Stimulated activated CD4-positive, alpha-beta T cell treated with anti-CD3 and anti-CD28 coated beads, Interleukin-1b, Interleukin-23, amount 100 ng/mL, for 4 hours (primary cell): ENCODE results near the gene RASA4B.
A peak's percentile ranks its signal among the peaks of the same experiment; 100 is the strongest.

ENCODE experiments used
- DNase-seq, 2 donors: peaks; one replicate each; pipeline ENCODE4 v3.0.0-alpha.2; 2020; ENCODE audit warnings: low read depth in 2 of 2

The RASA4B gene

DNA sequence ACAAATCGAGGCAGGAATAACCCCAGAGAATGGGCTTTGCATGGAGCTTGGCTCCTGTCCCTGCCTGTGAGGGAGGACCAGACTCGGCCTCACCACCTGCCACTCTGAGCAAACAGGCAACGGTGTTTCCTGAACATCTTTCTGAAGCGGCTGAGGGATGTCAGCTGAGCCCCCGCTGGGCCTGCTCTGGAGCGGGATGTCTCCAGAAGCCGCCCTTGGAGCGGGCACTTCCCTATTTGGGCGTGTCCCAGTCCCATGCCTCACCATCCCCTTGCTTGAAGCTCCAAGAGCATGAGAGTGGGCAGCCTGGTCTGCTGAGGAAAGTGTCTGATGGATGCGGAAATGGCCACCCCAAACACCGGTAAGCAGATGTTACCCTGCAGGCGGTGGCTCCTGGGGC, 63.1 kb downstream of the RASA4B start:
- DNase-seq = no peak

DNA sequence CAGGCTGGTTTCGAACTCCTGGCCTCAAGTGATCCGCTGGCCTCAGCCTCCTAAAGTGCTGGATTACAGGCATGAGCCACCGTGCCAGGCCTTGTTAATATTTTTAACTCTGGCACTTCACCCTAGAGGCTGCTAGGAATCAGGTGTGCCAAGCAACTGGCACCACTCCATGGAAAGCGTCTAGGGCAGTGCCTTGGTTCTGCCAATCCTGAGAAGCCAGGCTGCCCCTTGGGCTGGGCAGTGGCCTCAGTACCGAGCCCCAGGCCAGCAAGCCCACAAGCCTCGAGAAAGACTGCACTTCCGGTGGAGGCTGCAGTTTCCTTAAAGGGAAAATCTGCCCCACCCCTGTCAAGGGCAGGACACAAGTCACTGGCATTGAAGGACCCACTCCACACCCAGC, 64.3 kb downstream of the RASA4B start:
- no peak for DNase-seq

DNA sequence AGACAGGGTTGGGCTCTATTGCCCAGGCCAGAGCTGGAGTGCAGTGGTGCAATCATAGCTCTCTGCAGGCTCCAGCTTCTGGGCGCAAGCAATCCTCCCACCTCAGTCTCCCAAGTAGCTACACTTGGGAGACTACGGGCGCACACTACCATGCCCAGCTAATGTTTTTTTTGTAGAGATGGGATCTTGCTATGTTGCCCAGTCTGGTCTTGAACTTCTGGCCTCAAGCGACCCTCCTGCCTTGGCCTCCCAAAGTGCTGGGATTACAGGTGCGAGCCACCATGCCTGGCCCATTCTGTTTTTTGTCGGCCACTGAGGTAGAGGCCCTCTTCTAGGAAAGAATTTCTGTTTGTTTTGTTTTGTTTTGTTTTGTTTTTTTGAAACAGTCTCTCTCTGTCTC, 65.1 kb downstream of the RASA4B start:
- no peak for DNase-seq

DNA sequence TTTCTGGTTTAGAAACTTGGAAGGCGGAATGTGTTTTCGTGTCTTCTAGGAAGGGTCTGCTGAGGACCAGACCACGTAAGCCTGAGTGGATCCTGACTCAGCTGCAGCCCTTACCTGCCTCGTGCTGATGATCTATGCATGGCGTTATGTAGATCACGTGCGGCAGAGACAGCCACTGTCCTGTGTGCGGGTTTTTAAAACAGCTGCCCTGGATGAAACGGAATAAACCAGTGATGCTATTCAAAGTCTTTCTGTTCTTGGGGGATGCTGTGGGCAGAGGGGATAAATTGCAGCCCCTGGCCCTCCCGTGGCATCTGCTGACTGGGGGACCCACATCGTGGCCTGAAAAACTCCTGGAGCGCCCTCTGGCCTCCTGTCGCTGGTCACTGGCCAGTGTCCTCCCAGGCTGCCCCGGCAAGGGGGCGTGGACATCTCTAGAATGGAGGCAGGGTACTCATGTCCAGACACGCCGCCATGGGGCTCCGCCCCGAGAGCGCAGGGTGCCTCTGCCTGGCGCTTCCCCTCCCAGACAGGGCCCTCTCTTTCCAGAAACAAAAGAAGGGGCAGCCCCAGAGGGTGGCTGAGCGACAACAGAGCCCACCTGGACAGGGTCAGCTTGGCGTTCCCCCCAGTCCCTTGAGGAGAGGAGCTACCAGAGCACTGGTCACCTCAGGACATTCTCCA, 66.1 kb downstream of the RASA4B start:
- no peak for DNase-seq

DNA sequence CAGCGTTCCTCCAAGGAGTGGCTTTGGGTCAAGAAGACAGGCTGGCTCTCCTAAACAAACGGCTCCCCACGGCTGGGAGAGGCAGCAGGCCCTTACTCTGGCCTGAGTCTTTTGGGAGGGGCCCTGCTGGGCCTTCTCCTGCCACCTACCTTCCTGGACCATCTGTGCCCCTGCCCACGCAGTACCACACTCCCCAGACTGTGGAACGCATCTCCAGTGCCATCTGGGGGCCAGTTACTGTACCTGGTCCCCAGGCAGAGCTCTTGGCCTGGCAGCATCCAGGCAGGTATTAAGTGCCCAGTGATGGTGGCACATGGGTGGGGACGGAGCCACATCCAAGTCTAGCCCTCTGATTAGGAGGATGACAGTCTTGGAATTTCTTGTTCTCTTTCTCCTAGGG, 67.3 kb downstream of the RASA4B start:
- peak; percentile 32 to 51 for DNase-seq

DNA sequence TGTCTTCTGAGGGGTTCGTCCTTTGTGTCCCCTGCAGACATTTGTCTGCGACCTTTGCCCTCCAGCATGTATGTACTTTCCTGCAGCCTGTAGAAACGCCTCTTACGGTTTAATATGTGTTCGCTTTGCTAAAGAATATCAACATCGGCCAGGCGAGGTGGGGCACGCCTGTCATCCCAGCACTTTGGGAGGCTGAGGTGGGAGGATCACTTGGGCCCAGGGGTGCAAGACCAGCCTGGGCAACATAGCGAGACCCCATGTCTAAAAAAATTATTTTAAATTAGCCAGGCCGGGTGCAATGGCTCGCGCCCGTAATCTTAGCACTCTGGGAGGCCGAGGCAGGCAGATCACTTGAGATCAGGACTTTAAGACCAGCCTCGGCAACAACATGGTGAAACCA, 68.4 kb downstream of the RASA4B start:
- DNase-seq = no peak

DNA sequence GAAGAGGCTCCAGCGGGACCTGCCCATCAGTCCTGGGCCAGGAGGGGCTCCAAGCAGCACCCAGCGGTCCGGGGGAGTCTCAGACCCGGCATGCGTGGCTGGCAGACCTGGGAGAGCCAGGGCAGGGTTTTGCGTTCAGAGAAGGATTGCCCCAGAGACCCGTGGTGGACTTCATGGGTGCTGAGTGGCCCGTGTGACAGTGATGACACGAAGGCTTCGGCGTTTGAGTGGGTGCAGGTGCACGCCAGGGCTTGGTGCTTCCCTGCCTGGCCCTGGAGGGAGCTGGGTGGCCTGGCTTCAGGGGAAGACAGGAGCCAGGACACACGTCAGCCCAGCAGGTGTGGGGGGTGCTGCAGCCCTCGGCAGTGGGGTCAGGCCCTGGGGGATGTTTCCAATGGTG, 70.3 kb downstream of the RASA4B start:
- DNase-seq = no peak

DNA sequence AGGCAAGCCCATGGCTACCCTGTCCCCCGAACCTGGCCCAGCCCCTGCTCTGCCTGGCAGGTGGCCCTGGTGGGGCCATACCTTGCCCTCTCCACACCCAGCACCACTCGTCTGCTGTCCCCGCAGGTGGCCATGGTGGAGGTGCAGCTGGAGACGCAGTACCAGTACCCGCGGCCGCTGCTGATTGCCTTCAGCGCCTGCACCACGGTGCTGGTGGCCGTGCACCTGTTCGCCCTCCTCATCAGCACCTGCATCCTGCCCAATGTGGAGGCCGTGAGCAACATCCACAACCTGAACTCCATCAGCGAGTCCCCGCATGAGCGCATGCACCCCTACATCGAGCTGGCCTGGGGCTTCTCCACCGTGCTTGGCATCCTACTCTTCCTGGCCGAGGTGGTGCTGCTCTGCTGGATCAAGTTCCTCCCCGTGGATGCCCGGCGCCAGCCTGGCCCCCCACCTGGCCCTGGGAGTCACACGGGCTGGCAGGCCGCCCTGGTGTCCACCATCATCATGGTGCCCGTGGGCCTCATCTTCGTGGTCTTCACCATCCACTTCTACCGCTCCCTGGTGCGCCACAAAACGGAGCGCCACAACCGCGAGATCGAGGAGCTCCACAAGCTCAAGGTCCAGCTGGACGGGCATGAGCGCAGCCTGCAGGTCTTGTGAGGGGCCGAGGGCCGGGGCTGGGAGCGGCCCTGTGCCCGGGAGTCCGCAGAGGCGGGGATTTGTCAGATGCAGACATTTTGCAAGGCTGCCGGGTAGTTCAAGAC, 71.0 kb downstream of the RASA4B start:
- DNase-seq = no peak

DNA sequence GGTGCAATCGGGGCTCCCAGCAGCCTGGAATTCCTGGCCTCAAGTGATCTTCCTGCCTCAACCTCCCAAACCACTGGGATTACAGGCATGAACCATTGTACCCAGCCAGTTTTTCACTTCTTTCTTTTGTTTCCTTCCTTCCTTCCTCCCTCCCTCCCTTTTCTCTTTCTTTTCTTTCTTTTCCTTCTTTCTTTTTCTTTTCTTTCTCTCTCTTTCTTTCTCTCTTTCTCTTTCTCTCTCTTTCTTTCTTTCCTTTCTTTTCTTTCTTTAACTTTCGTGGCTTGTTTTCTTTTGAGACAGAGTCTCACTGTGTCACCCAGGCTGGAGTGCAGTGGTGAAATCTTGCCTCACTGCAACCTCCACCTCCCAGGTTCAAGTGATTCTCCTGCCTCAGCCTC, 71.9 kb downstream of the RASA4B start:
- no peak for DNase-seq

DNA sequence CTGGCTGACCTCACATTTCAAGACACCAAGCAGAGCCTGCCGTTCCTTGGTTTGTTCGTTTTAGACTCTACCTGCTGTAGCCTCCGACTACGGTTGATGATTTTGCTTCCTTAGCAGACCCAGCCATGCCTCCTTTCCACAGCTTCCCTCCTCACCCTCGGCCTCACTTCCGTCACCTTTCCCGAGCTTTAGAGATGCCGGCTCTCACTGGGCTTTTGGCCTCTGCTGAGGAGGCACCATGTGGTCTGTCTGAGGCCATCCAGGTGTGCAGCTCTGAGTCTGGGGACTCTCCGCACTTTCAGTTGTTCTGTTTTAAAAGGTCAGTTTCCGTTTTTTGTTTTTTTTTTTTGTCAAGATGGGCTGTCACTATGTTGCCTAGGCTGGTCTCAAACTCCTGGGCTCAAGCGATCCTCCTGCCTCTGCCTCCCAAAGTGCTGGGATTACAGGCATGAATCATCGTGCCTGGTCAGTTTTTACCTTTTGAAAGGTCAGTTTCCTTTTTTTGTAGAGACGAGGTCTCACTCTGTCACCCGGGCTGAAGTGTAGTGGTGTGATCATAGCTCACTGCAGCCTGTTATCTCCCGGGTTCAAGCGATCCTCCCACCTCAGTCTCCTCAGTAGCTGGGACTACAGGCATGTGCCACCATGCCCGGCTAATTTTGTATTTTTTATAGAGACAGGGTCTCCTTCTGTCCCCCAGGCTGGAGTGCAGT, 72.5 kb downstream of the RASA4B start:
- no peak for DNase-seq

DNA sequence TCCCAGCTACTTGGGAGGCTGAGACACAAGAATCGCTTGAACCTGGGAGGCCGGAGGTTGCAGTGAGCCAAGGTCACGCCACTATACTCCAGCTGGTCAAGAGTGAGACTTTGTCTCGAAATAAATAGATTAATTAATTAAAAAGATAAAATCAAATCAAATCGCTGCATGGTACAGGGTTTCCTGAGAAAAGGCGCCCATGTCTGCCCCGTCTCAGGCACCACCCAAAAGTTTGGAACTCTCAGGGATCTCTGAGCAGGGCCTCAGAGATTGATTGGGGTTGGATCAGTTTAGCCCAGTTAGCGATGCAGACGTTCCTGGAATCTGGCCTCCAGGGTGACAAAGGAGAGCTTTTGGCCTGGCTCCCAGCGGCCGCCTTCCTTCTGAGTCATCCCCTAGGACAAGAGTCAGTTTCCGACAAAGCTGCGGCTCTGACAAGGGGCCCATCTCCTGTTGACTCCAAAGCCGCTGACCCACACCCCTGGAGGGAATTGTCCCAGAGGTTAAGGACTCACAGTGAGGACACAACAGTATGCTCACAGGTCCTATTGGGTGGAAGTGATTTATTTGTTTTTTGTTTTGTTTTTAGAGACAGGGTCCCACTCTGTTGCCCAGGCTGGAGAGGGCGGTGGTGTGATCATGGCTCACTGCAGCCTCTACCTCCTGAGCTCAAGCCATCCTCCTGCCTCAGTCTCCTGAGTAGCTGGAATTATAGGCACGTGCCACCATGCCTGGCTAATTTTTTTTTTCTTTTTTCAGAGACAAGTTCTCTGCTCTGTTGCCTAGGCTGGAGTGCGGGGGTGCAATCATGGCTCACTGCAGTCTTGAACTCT, 77.4 kb downstream of the RASA4B start:
- no peak for DNase-seq

DNA sequence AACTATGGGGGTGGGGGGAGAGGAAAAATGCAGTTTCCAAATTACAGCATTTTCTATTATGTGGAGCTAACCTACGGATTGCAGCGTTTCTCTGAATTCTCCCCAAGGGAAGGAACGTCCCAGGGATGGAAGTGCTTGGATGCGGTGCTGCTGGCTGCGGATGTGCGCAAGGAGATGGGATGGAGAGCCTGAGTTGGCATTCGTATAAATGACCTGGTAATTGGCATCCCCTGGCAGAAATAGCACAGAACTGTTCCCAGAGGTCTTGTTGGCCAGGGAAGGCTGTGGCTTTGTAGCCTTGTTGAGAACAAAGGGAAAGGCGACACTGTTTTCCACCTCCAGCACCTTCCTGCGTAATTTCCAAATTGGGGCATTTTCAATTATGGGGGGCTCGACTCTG, 81.5 kb downstream of the RASA4B start:
- no peak for DNase-seq

DNA sequence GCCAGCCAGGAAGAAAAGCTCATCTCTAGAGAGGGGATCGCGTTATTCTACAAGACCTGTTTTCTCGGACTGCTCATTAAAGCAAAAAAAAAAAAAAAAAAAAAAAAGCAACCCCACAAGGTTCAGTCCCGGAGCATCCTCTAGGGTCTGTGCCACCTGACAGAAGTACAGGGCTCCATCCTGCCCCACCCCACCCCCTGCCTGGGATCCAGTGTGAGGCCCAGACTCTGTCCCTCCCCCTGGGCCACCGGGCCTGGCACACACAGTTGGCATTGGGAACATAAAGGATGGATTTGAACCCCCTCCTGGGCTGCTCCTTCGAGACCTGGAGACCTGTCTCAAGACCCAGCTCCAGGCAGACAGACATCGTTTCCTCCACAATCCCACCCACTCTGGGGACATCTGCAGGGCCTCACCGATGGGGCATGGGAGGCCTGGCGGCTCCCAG, 83.5 kb downstream of the RASA4B start:
- DNase-seq = no peak

DNA sequence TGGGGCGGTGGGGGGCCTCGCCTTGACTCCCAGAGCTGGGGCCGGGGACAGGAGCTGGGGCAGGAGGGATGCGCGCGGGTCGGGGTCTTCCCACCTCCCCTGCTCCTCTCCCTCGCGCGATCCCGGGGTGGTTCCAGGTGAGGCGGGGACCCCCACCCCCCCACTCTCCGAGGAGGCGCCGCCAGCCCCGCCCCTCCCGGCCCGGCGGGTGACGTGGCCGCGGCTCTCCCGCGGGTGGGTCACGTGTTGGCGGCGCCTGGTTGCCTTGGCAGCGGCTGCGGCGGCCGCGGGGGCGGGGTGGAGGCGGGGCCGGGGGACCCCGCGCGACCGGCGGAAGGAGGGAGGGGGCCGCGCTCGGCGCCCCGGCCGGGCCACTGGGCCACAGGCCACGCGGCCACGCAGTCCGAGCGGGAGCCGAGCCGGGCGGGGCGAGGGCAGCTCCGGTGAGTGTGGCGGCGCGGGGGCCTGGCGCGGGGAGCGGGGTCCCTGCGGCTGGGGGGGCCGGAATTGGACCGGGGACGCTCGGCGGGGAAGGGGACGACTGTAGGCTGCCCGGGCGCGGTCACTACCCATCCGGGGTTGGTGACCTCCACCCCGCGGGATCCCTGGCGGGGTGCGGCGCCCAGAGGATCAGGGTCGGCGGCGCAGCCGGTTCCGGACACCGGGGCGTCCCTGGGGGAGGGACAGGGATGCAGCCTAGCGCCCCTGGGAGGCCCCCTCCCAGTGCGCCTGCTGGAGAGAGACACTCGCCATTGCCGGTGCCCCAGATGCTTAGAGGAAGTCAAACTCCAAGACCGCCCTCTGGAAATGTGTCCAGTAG, 84.1 kb downstream of the RASA4B start, which contains the start of gene ORAI2:
Gene ORAI2, plus strand, starts transcription at position 357 of the 820 bp plus-strand sequence. CDS start 5,382 bp downstream, outside the sequence.
- peak; percentile 85 to 90 for DNase-seq
